Upper lobe of left lung (tissue), 6 donors: ENCODE measurements around the gene TIMM23. TPM values are rescaled to one million over a fixed set of nuclear protein-coding genes. Genes with fewer than 3 reads are reported as not detected.
A peak's percentile ranks its signal among the peaks of the same experiment; 100 is the strongest.

Experiments used
- ATAC-seq, 2 donors: fragments of 200-7000 bp; cut with Tn5 transposase; one replicate each; pipeline ENCODE4 v1.9.1; 2022; ENCODE audit warnings: mild to moderate bottlenecking in 2 of 2, moderate library complexity in 2 of 2; ENCODE audit not compliant: low FRiP score in 2 of 2
- DNase-seq, 2 donors: peaks; one replicate each; pipeline ENCODE4 v3.0.0-alpha.2; 2019 to 2020
- H3K27ac ChIP-seq, 4 donors: fragments of 200-600 bp; sonication (generic); one replicate each; pipeline ENCODE4 v1.5.1; 2016 to 2019
- H3K27me3 ChIP-seq, 4 donors: fragments of 200-600 bp; sonication (generic); one replicate each; pipeline ENCODE4 v1.5.1; 2017 to 2019
- H3K36me3 ChIP-seq, 4 donors: fragments of 200-600 bp; sonication (generic); one replicate each; pipeline ENCODE4 v1.5.1; 2016 to 2019
- H3K4me1 ChIP-seq, 4 donors: fragments of 200-600 bp; sonication (generic); one replicate each; pipeline ENCODE4 v1.5.1; 2018 to 2019
- H3K4me3 ChIP-seq, 4 donors: fragments of 200-600 bp; sonication (generic); one replicate each; pipeline ENCODE4 v1.5.1; 2017 to 2019; ENCODE audit warnings: mild to moderate bottlenecking in 2 of 4, moderate library complexity in 1 of 4
- H3K9me3 ChIP-seq, 4 donors: fragments of 200-600 bp; sonication (generic); one replicate each; pipeline ENCODE4 v1.5.1; 2018 to 2019
- CTCF ChIP-seq, 6 experiments: fragments of 450-650 bp in 4 of 6; fragments of 200-600 bp in 2 of 6; sonication (generic) in 2 of 6; IDR thresholded peaks; one replicate each; pipeline ENCODE4 v1.5.1; 2016 to 2019; ENCODE audit warnings: antibody characterized with exemption in 6 of 6
- EP300 ChIP-seq, 4 donors: sonication (generic); formaldehyde crosslinking; IDR thresholded peaks; one replicate each; pipeline ENCODE4 v1.5.1; 2017; ENCODE audit warnings: antibody characterized with exemption in 4 of 4, control low read depth in 2 of 4
- POLR2A ChIP-seq, 4 donors: fragments of 450-650 bp; IDR thresholded peaks; one replicate each; pipeline ENCODE4 v1.5.1; 2016 to 2017; ENCODE audit warnings: antibody characterized with exemption in 4 of 4, mild to moderate bottlenecking in 2 of 4
- POLR2AphosphoS5 ChIP-seq, 2 donors: sonication (generic); formaldehyde crosslinking; IDR thresholded peaks; one replicate each; pipeline ENCODE4 v1.5.1; 2017; ENCODE audit warnings: antibody characterized with exemption in 2 of 2
- WGBS, 2 donors: methylation state at CpG; one replicate each; pipeline ENCODE4 v1.1.5; 2017 to 2018; 5-methylcytosine and 5-hydroxymethylcytosine counted together
- total RNA-seq, 6 donors: library from RNA; depleted of rRNA in 4 of 6; stranded (reverse); fragments of >200 nt in 4 of 6; gene quantifications; one replicate each; pipeline versions ENCODE4 v1.1.0 to v1.2.1, GENCODE V29; 2016 to 2021
- donor health status: DM: no; HTN: no; CAD: no; lungs with moderate emphysema.
- donor health status: DM: no; HTN: yes; CAD: no; lungs with severe emphysema.

Gene TIMM23
- total RNA-seq, 6 donors from 2014 or later = 15.8 to 57.6 (median 36.1) TPM

GRCh38 chr10:46033602-46034011 is 61.3 kb downstream of the TIMM23 start:
- no peaks in the 10 kb centered on the region for H3K9me3 ChIP-seq
- peaks cover 15 to 20% (median 16%) of the 10 kb centered on the region in 4 donors for H3K4me1 ChIP-seq
- no peak overlapping the region for H3K4me3 ChIP-seq
- no peak for TF ChIP-seq EP300 (IDR thresholded peaks at IDR 0.05)
- no peak for TF ChIP-seq POLR2A (IDR thresholded peaks at IDR 0.05)
- TF ChIP-seq POLR2AphosphoS5 (IDR thresholded peaks at IDR 0.05) = no peak
- TF ChIP-seq CTCF (IDR thresholded peaks at IDR 0.05) = no peak
- ATAC-seq (no peak), DNase-seq (no peak)
- H3K36me3 ChIP-seq = no peaks in the 10 kb centered on the region
- no peak overlapping the region for H3K27ac ChIP-seq
- H3K27me3 ChIP-seq = no peaks in the 10 kb centered on the region

- DNase-seq = peak in 1 of 2 donors; percentile 60
- H3K27me3 ChIP-seq = no peaks in the 10 kb centered on the region
- H3K9me3 ChIP-seq = no peaks in the 10 kb centered on the region
- H3K27ac ChIP-seq = no peak overlapping the region
- no peaks in the 10 kb centered on the region for H3K4me1 ChIP-seq
- no peak for ATAC-seq
- WGBS, 2 donors = 58 to 71% methylated on average over 7 to 8 of the region's 8 CpGs
- H3K36me3 ChIP-seq = no peaks in the 10 kb centered on the region
- TF ChIP-seq CTCF (IDR thresholded peaks at IDR 0.05) = no peak
- no peak for TF ChIP-seq POLR2A (IDR thresholded peaks at IDR 0.05)
- no peak for TF ChIP-seq EP300 (IDR thresholded peaks at IDR 0.05)
- no peak for TF ChIP-seq POLR2AphosphoS5 (IDR thresholded peaks at IDR 0.05)
- no peak overlapping the region for H3K4me3 ChIP-seq
Observed at GRCh38 chr10:46035923-46036849, 63.9 kb downstream of the TIMM23 start.

GRCh38 chr10:46037107-46037825 is 65.0 kb downstream of the TIMM23 start:
- ATAC-seq = no peak
- Histone ChIP-seq H3K9me3 (no peaks in the 10 kb centered on the region), H3K4me3 (no peak overlapping the region), H3K27me3 (no peaks in the 10 kb centered on the region), H3K27ac (no peak overlapping the region), H3K36me3 (no peaks in the 10 kb centered on the region), H3K4me1 (no peaks in the 10 kb centered on the region)
- DNase-seq = no peak
- no peak for TF ChIP-seq CTCF (IDR thresholded peaks at IDR 0.05)
- TF ChIP-seq POLR2AphosphoS5 (IDR thresholded peaks at IDR 0.05) = no peak
- TF ChIP-seq EP300 (IDR thresholded peaks at IDR 0.05) = no peak
- no peak for TF ChIP-seq POLR2A (IDR thresholded peaks at IDR 0.05)
- WGBS, 2 donors = 93 to 94% methylated on average over 7 to 8 of the region's 8 CpGs

- WGBS, 2 donors = 75 to 77% methylated on average over 3 of the region's 3 CpGs
- Histone ChIP-seq H3K27me3 (no peaks in the 10 kb centered on the region), H3K9me3 (no peaks in the 10 kb centered on the region), H3K36me3 (no peaks in the 10 kb centered on the region), H3K27ac (no peak overlapping the region), H3K4me3 (no peak overlapping the region), H3K4me1 (no peaks in the 10 kb centered on the region)
- TF ChIP-seq EP300 (IDR thresholded peaks at IDR 0.05) (no peak), POLR2AphosphoS5 (IDR thresholded peaks at IDR 0.05) (no peak), CTCF (IDR thresholded peaks at IDR 0.05) (no peak), POLR2A (IDR thresholded peaks at IDR 0.05) (no peak)
- no peak for ATAC-seq
- DNase-seq = no peak
Observed at GRCh38 chr10:46040004-46040403, 67.7 kb downstream of the TIMM23 start.
